Neuronal stem cell (in vitro differentiated cells): Measurements from ENCODE around the gene DDC.
"Not testable (repeated sequence)": the region's sequence is repeated elsewhere in the genome, so short reads cannot be mapped to it uniquely, and the experiment has no call there.

Experiments used
- DNase-seq: peaks from one replicate; pipeline ENCODE4 v3.0.0-alpha.2; 2013; ENCODE audit warnings: low spot score
- H2AFZ ChIP-seq: one replicate; pipeline ENCODE4 v1.6.1; 2013; ENCODE audit warnings: mild to moderate bottlenecking, low read length, inconsistent platforms
- H2AK5ac ChIP-seq: 2 replicates; pipeline ENCODE4 v1.6.1; 2013; ENCODE audit warnings: low read depth, mild to moderate bottlenecking, inconsistent platforms, low read length, moderate library complexity, mixed read lengths
- H2BK120ac ChIP-seq: 2 replicates; pipeline ENCODE4 v1.6.1; 2013; ENCODE audit warnings: low read depth, mild to moderate bottlenecking, inconsistent platforms, low read length, moderate library complexity, mixed read lengths
- H2BK12ac ChIP-seq: one replicate; pipeline ENCODE4 v1.6.1; 2013; ENCODE audit warnings: low read length, inconsistent platforms
- H2BK15ac ChIP-seq: 2 replicates; pipeline ENCODE4 v1.6.1; 2013; ENCODE audit warnings: mild to moderate bottlenecking, low read length, inconsistent platforms, mixed read lengths
- H2BK5ac ChIP-seq: one replicate; pipeline ENCODE4 v1.6.1; 2013; ENCODE audit warnings: inconsistent platforms, mild to moderate bottlenecking, low read length, moderate library complexity
- H3K14ac ChIP-seq: one replicate; pipeline ENCODE4 v1.6.1; 2013; ENCODE audit warnings: low read length, inconsistent platforms
- H3K18ac ChIP-seq: 2 replicates; pipeline ENCODE4 v1.6.1; 2013; ENCODE audit warnings: low read length, inconsistent platforms
- H3K23ac ChIP-seq: 2 replicates; pipeline ENCODE4 v1.6.1; 2013; ENCODE audit warnings: low read depth, mild to moderate bottlenecking, mixed read lengths, low read length, inconsistent platforms; ENCODE audit not compliant: poor library complexity
- H3K27ac ChIP-seq: replicated peaks from 3 replicates; pipeline ENCODE4 v1.5.1; 2013; ENCODE audit warnings: low read length, inconsistent platforms
- H3K27me3 ChIP-seq, 3 experiments: 2 replicates each; pipeline ENCODE4 v1.6.1; 2013; ENCODE audit warnings: low read length in 3 of 3, mild to moderate bottlenecking in 2 of 3, inconsistent platforms in 1 of 3, low read depth in 1 of 3, mixed read lengths in 1 of 3, moderate library complexity in 1 of 3; ENCODE audit not compliant: control insufficient read depth in 3 of 3, insufficient read depth in 3 of 3
- H3K36me3 ChIP-seq, 2 donors: replicated peaks in 1 of 2; 2 replicates each; pipeline ENCODE4 v1.6.1; 2013; ENCODE audit warnings: low read length in 2 of 2; ENCODE audit not compliant: control insufficient read depth in 2 of 2, insufficient read depth in 2 of 2
- H3K4ac ChIP-seq: 2 replicates; pipeline ENCODE4 v1.6.1; 2013; ENCODE audit warnings: inconsistent platforms, mild to moderate bottlenecking, low read length, moderate library complexity
- H3K4me1 ChIP-seq, 2 donors: 1 replicate in 1 of 2; 2 replicates in 1 of 2; pipeline ENCODE4 v1.6.1; 2013; ENCODE audit warnings: low read length in 2 of 2, low read depth in 1 of 2; ENCODE audit not compliant: control insufficient read depth in 2 of 2, insufficient read depth in 1 of 2
- H3K4me2 ChIP-seq: one replicate; pipeline ENCODE4 v1.6.1; 2013; ENCODE audit warnings: mild to moderate bottlenecking, low read length, inconsistent platforms; ENCODE audit not compliant: insufficient read depth, poor library complexity, severe bottlenecking
- H3K4me3 ChIP-seq, 2 donors: 2 replicates each; pipeline ENCODE4 v1.5.1; 2013; ENCODE audit warnings: low read length in 2 of 2, mild to moderate bottlenecking in 2 of 2, inconsistent platforms in 1 of 2, moderate library complexity in 1 of 2
- H3K79me1 ChIP-seq: one replicate; pipeline ENCODE4 v1.6.1; 2013; ENCODE audit warnings: low read depth, mild to moderate bottlenecking, inconsistent platforms, low read length, moderate library complexity
- H3K9ac ChIP-seq: one replicate; pipeline ENCODE4 v1.6.1; 2013; ENCODE audit warnings: mild to moderate bottlenecking, low read depth, low read length, inconsistent platforms; ENCODE audit not compliant: poor library complexity
- H3K9me3 ChIP-seq, 2 donors: replicated peaks in 1 of 2; 2 replicates each; pipeline versions ENCODE3 to v1.6.1; 2013; ENCODE audit warnings: low read length in 2 of 2, mild to moderate bottlenecking in 2 of 2, inconsistent platforms in 1 of 2, low read depth in 1 of 2, mixed read lengths in 1 of 2, moderate library complexity in 1 of 2; ENCODE audit not compliant: control insufficient read depth in 2 of 2, insufficient read depth in 1 of 2
- H4K8ac ChIP-seq: one replicate; pipeline ENCODE4 v1.6.1; 2013; ENCODE audit warnings: low read depth, mild to moderate bottlenecking, inconsistent platforms, low read length, moderate library complexity
- H4K91ac ChIP-seq: one replicate; pipeline ENCODE4 v1.6.1; 2013; ENCODE audit warnings: low read length, low read depth, mild to moderate bottlenecking, inconsistent platforms; ENCODE audit not compliant: poor library complexity
- WGBS, 2 donors: extraction: QIAGEN DNeasy Blood & Tissue Kit; methylation state at CpG; one replicate each; pipeline ENCODE4 v1.1.7; 2013; ENCODE audit warnings: missing lambda C conversion rate in 2 of 2, mixed read lengths in 1 of 2; ENCODE audit not compliant: insufficient read length in 2 of 2, insufficient replicate concordance in 1 of 2; ENCODE audit errors: extremely low coverage in 2 of 2; 5-methylcytosine and 5-hydroxymethylcytosine counted together

DDC gene

DNA sequence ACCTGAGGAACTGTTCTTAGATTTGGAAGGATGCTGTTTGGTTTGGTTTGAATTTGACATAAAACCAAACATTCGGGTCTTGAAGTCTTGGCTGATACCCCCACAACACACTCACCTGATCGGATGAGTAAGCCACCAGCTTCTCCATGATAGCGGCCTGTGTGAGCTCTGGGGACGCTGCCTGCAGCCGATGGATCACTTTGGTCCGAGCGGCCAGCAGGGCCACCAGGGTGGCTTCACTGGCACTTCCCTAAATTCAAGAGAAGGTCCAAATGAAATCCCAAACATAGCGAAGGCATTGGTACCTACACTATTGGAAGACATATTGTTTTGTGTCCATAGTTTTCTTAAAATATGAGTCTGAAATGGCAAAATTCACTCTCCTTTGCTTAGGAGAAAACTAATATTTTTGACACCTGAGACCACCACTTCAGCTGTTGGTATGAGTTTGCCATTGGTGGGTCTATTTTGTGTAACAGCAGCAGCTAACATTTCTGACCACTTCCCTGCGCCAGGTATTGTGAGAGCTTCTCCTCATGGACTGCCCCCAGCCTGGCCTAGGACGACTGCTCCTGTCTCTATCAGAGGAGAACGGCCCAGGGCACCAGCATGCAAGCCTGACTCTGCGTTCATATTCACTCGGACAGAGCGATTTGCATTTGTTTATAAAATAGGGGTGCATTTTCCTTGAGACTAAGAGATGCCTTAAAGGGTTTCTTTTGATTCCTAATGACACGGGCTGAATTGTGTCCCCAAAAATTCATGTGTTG, 35.9 kb downstream of the DDC start:
- Histone ChIP-seq H3K9me3 (no peaks in the 10 kb centered on the region), H2AK5ac (no peak overlapping the region), H3K27me3 (peaks cover 0 to 9% (median 0%) of the 10 kb centered on the region in 3 experiments), H4K8ac (no peak overlapping the region), H2BK120ac (no peak overlapping the region), H3K4me2 (no peak overlapping the region), H3K4me3 (no peak overlapping the region), H3K4ac (no peak overlapping the region), H3K9ac (no peak overlapping the region), H3K4me1 (peaks cover 3 to 10% of the 10 kb centered on the region in 2 donors), H3K23ac (no peak overlapping the region), H3K18ac (peak overlapping the region; percentile 11), H2BK12ac (no peak overlapping the region), H2BK5ac (no peak overlapping the region), H2AFZ (no peak overlapping the region), H3K36me3 (no peaks in the 10 kb centered on the region), H4K91ac (no peak overlapping the region), H3K27ac (no peak overlapping the region), H3K79me1 (no peaks in the 10 kb centered on the region), H2BK15ac (no peak overlapping the region), H3K14ac (no peak overlapping the region)
- DNase-seq = no peak
- WGBS, 2 donors = no CpG with 5 or more reads among the region's 15 CpGs

DNA sequence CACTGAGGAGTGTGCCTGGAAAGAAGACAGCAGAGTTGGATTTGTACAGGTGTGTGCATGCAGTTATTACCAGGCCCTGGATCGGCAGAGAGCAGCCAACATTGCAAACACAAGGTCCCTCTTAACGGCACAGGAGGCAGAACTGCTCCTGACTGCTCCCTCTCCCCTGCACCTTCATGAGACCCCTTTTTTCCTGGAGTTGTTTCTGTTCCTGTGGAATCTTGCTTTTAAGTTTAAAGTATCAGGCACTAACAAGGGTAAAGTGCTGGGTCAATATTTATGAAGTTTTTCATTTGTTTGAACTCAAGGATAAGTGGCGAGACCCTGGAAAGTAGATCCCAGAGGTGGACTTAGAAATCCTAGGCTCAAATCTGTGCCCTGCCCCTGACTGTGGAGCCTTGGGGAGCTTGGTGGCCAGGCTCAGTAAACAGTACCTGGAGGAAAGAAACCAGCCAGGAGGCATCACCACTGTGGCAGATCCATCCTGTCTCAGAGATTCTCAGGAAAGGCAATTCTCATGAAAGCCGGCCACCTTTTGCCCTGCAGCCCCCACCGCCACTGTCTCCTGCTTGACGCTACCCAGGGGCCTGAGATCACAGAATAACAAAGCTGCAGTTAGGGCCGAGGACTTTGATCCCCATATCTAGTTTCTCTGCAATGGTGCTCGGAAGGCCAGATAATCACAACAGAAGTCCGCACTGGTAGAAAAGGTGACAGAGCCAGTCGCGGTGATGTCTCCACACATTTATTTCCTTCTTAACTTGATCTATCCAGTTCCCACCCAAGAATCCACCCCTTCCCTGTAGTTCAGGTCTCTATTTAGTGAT, 36.7 kb downstream of the DDC start:
- no peak overlapping the region for H3K27ac ChIP-seq
- H3K4me2 ChIP-seq = no peak overlapping the region
- peaks cover 0 to 9% (median 0%) of the 10 kb centered on the region in 3 experiments for H3K27me3 ChIP-seq
- H3K36me3 ChIP-seq = no peaks in the 10 kb centered on the region
- no peak overlapping the region for H2AFZ ChIP-seq
- no peak overlapping the region for H2AK5ac ChIP-seq
- no peak overlapping the region for H4K91ac ChIP-seq
- no peak overlapping the region for H3K23ac ChIP-seq
- H2BK15ac ChIP-seq = no peak overlapping the region
- H3K4ac ChIP-seq = no peak overlapping the region
- DNase-seq = no peak
- H3K4me3 ChIP-seq = no peak overlapping the region
- H2BK5ac ChIP-seq = no peak overlapping the region
- H3K9me3 ChIP-seq = no peaks in the 10 kb centered on the region
- no CpG with 5 or more reads among the region's 11 CpGs for WGBS, 2 donors
- peak overlapping the region; percentile 40 for H3K18ac ChIP-seq
- H3K4me1 ChIP-seq = peaks cover 3 to 10% of the 10 kb centered on the region in 2 donors
- H3K79me1 ChIP-seq = no peaks in the 10 kb centered on the region
- H2BK12ac ChIP-seq = no peak overlapping the region
- no peak overlapping the region for H3K14ac ChIP-seq
- H4K8ac ChIP-seq = no peak overlapping the region
- H2BK120ac ChIP-seq = no peak overlapping the region
- no peak overlapping the region for H3K9ac ChIP-seq

DNA sequence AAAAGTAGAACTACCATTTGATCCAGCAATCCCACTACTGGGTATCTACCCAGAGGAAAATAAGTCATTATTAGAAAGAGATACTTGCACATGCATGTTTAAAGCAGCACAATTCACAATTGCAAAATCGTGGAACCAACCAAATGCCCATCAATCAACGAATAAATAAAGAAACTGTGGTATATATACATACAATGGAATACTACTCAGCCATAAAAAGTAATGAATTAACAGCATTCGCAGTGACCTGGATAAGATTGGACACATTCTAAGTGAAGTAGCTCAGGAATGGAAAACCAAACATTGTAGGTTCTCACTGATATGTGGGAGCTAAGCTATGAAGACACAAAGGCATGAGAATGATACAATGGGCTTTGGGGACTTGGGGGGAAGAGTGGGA, 45.9 kb downstream of the DDC start:
- not testable (repeated sequence) for H3K9ac ChIP-seq, H3K36me3 ChIP-seq

More for the DNA sequence above, 45.9 kb downstream of the DDC start:
- H3K18ac ChIP-seq, H3K27me3 ChIP-seq, H4K8ac ChIP-seq, H3K23ac ChIP-seq, DNase-seq, H2BK12ac ChIP-seq, H3K9me3 ChIP-seq, H3K4me1 ChIP-seq, H3K14ac ChIP-seq, H4K91ac ChIP-seq, H3K4me2 ChIP-seq, H2BK15ac ChIP-seq, H3K4ac ChIP-seq, H2AFZ ChIP-seq, H3K79me1 ChIP-seq, H2AK5ac ChIP-seq, H3K4me3 ChIP-seq, H3K27ac ChIP-seq, H2BK5ac ChIP-seq, H2BK120ac ChIP-seq: not testable (repeated sequence)
- WGBS, 2 donors = no CpG with 5 or more reads among the region's 3 CpGs
